Spleen (tissue), 11 donors: ENCODE measurements around the gene GRID2. TPM values are rescaled to one million over a fixed set of nuclear protein-coding genes. Genes with fewer than 3 reads are reported as not detected.

Experiments used
- DNase-seq: peaks from one replicate; pipeline ENCODE4 v3.0.0-alpha.2; 2020
- H3K27ac ChIP-seq, 8 donors: fragments of 200-600 bp; sonication (generic) in 7 of 8; 1 replicate in 4 of 8; 2 replicates in 4 of 8; pipeline versions ENCODE4 v1.5.0 to v1.8.0; 2016 to 2021; ENCODE audit warnings: inconsistent platforms in 4 of 8, mild to moderate bottlenecking in 4 of 8, moderate library complexity in 1 of 8
- H3K27me3 ChIP-seq, 7 donors: fragments of 200-600 bp; sonication (generic) in 6 of 7; replicated peaks in 1 of 7; 1 replicate in 4 of 7; 2 replicates in 3 of 7; pipeline versions ENCODE4 v1.5.0 to v1.8.0; 2016 to 2021; ENCODE audit warnings: inconsistent platforms in 3 of 7, mild to moderate bottlenecking in 1 of 7
- H3K36me3 ChIP-seq, 6 donors: fragments of 200-600 bp; sonication (generic) in 5 of 6; 1 replicate in 4 of 6; 2 replicates in 2 of 6; pipeline versions ENCODE4 v1.5.0 to v1.8.0; 2016 to 2021; ENCODE audit warnings: inconsistent platforms in 2 of 6
- H3K4me1 ChIP-seq, 6 donors: fragments of 200-600 bp; sonication (generic) in 5 of 6; 1 replicate in 3 of 6; 2 replicates in 3 of 6; pipeline versions ENCODE4 v1.5.0 to v1.8.0; 2016 to 2021; ENCODE audit warnings: inconsistent platforms in 3 of 6
- H3K4me3 ChIP-seq, 8 donors: fragments of 200-600 bp; sonication (generic) in 7 of 8; 1 replicate in 4 of 8; 2 replicates in 4 of 8; pipeline versions ENCODE4 v1.5.0 to v1.8.0; 2016 to 2021; ENCODE audit warnings: inconsistent platforms in 4 of 8, mild to moderate bottlenecking in 4 of 8, moderate library complexity in 2 of 8
- H3K9me3 ChIP-seq, 8 donors: fragments of 200-600 bp; sonication (generic) in 7 of 8; 1 replicate in 4 of 8; 2 replicates in 4 of 8; pipeline versions ENCODE4 v1.5.0 to v1.8.0; 2016 to 2021; ENCODE audit warnings: inconsistent platforms in 4 of 8
- POLR2A ChIP-seq, 3 donors: fragments of 450-650 bp; IDR thresholded peaks; one replicate each; pipeline ENCODE4 v1.5.1; 2017; ENCODE audit warnings: antibody characterized with exemption in 3 of 3, mild to moderate bottlenecking in 1 of 3
- POLR2AphosphoS5 ChIP-seq, 3 donors: sonication (generic); formaldehyde crosslinking; IDR thresholded peaks; one replicate each; pipeline ENCODE4 v1.5.1; 2017; ENCODE audit warnings: antibody characterized with exemption in 3 of 3
- WGBS, 5 donors: extraction: QIAGEN DNeasy Blood & Tissue Kit in 3 of 5; methylation state at CpG; one replicate each; pipeline versions ENCODE4 v1.1.5 to v1.1.7; 2013 to 2018; 5-methylcytosine and 5-hydroxymethylcytosine counted together
- intact Hi-C: fragments of 100-400 bp; cut with DNase I; formaldehyde crosslinking; loops from one replicate; pipeline ENCODE4 v1.15.0; 2023; ENCODE audit warnings: low total_unique reads
- polyA plus RNA-seq, 3 donors: library from polyadenylated mRNA; stranded (reverse); fragments of 200-250 nt; gene quantifications; one replicate each; pipeline ENCODE4 v1.2.1, GENCODE V29; 2013
- total RNA-seq, 7 donors: library from RNA; depleted of rRNA in 3 of 7; stranded (reverse); fragments of >200 nt in 3 of 7; fragmentation: NEBNext Ultra II Directional in 4 of 7; extraction: Animal tissue kit (Norgen Biotek cat#: 25700) in 4 of 7; gene quantifications; one replicate each; pipeline versions ENCODE4 v1.1.0 to v1.2.1, GENCODE V29; 2016 to 2021
- TF ChIP-seq, protein P1 (sequence below), 11 experiments: fragments of 200-600 bp in 7 of 11; fragments of 450-650 bp in 4 of 11; sonication (generic) in 4 of 11; IDR thresholded peaks in 8 of 11; conservative IDR thresholded peaks in 3 of 11; 1 replicate in 7 of 11; 2 replicates in 4 of 11; pipeline versions ENCODE4 v1.4.0 to v1.8.0; 2016 to 2021; ENCODE audit warnings: antibody characterized with exemption in 11 of 11, inconsistent platforms in 4 of 11, mild to moderate bottlenecking in 1 of 11
- donor health status: healthy with polysubstance abuse.
- donor health status: DM: no; HTN: no; CAD: no; lungs with moderate emphysema.
- donor health status: DM: no; HTN: no; CAD: no.
- donor health status: Bipolar disorder and iron deficiency.
- donor health status: healthy.
- donor health status: DM: no; HTN: no; CAD: no.
- donor health status: DM: yes; HTN: yes; CAD: no.

GRID2 gene
- total and polyA plus RNA-seq, 10 donors, result 0.03 to 0.92 (median 0.22) TPM; not detected in 4

DNA sequence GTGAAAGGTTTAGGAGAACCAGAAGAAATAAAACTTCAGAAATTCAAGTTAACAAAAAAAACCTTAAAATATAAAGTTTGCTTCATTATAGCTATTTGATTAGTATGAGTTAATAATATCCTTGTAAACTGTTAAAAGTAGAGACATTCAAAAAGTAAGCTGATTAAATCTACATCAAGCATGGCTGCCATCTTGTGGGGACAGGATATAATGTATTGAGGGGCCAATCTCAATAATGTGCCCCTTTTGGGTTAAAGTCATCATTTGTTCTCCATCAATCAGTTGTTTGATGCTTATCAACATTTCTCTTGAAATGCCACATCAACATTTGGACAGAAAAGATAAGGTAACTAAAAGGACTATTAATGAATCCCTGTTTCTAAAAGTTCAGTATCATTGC lies 4.6 kb upstream of the GRID2 start:
- Histone ChIP-seq H3K36me3 (no peaks in the 10 kb centered on the region), H3K4me3 (no peak overlapping the region), H3K27me3 (peaks cover 4 to 33% (median 20%) of the 10 kb centered on the region in 7 donors), H3K27ac (no peak overlapping the region), H3K4me1 (peaks cover 0 to 8% (median 7%) of the 10 kb centered on the region in 6 donors), H3K9me3 (no peaks in the 10 kb centered on the region)
- TF ChIP-seq POLR2AphosphoS5 (IDR thresholded peaks at IDR 0.05), result no peak
- TF ChIP-seq POLR2A (IDR thresholded peaks at IDR 0.05), result no peak
- intact Hi-C loops, result no loop called here
- DNase-seq, result no peak

DNA sequence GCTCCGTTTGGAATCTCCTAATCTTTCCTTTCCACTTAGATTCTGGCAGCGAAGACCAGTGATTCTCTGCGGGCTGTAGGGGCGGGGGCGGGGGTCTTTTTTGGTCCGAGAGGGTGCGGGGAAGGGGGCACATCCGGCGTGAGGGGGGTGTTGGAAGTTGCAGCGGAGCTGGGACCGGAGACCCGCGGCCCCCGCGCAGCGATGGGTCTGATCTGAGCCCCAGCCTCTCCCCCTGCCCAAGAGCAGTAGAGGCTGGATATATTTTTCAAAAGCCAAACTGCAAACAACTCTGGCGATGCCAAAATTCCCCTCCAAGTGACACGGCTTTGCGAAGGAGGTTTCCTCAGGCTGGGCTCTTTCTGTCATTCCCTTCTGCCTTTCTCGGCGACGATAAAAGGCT lies 355 bp downstream of the GRID2 start:
- no peak overlapping the region for H3K27ac ChIP-seq
- 2 to 11% (median 2%) methylated on average over 20 to 22 of the region's 22 CpGs for WGBS, 5 donors
- H3K4me3 ChIP-seq, result peak overlapping the region in 4 of 8 donors; percentile 2 to 37 (median 24)
- no peak for DNase-seq
- intact Hi-C loops, result no loop called here
- no peaks in the 10 kb centered on the region for H3K36me3 ChIP-seq
- peaks cover 4 to 73% (median 45%) of the 10 kb centered on the region in 7 donors for H3K27me3 ChIP-seq
- peaks cover 8 to 29% (median 25%) of the 10 kb centered on the region in 6 donors for H3K4me1 ChIP-seq
- no peak for TF ChIP-seq POLR2A (IDR thresholded peaks at IDR 0.05)
- TF ChIP-seq, protein P1, sequence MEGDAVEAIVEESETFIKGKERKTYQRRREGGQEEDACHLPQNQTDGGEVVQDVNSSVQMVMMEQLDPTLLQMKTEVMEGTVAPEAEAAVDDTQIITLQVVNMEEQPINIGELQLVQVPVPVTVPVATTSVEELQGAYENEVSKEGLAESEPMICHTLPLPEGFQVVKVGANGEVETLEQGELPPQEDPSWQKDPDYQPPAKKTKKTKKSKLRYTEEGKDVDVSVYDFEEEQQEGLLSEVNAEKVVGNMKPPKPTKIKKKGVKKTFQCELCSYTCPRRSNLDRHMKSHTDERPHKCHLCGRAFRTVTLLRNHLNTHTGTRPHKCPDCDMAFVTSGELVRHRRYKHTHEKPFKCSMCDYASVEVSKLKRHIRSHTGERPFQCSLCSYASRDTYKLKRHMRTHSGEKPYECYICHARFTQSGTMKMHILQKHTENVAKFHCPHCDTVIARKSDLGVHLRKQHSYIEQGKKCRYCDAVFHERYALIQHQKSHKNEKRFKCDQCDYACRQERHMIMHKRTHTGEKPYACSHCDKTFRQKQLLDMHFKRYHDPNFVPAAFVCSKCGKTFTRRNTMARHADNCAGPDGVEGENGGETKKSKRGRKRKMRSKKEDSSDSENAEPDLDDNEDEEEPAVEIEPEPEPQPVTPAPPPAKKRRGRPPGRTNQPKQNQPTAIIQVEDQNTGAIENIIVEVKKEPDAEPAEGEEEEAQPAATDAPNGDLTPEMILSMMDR (IDR thresholded peaks at IDR 0.05 in 8 of 11, conservative IDR thresholded peaks at IDR 0.05 in 3 of 11), result no peak
- no peak for TF ChIP-seq POLR2AphosphoS5 (IDR thresholded peaks at IDR 0.05)
- H3K9me3 ChIP-seq, result no peaks in the 10 kb centered on the region

DNA sequence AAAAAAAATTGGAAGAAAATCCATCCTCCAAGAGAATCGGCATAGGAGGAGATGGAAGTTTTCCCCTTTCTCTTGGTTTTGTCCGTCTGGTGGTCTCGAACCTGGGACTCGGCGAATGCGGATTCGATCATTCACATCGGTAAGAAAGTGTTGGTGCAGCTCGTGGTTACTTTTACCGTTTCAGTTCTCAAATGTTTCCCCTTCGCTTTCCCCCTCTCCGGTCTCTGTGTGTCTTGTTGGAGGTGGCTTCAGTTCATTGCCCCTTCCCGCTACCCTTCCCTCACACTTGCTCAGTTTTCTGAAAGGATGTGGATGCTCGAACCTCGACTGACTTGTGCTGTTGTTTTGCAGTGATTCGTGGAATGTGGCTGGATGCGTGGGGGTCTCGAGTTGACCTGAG lies 840 bp downstream of the GRID2 start:
- Histone ChIP-seq H3K4me1 (peaks cover 8 to 29% (median 25%) of the 10 kb centered on the region in 6 donors), H3K27me3 (peaks cover 4 to 73% (median 45%) of the 10 kb centered on the region in 7 donors), H3K4me3 (peak overlapping the region in 2 of 8 donors; percentile 37 to 54), H3K36me3 (no peaks in the 10 kb centered on the region), H3K27ac (no peak overlapping the region), H3K9me3 (no peaks in the 10 kb centered on the region)
- intact Hi-C loops, result no loop called here
- WGBS, 5 donors, result 2 to 5% (median 5%) methylated on average over 18 of the region's 18 CpGs
- no peak for DNase-seq
- TF ChIP-seq, protein P1 (IDR thresholded peaks at IDR 0.05 in 8 of 11, conservative IDR thresholded peaks at IDR 0.05 in 3 of 11), result no peak
- TF ChIP-seq POLR2A (IDR thresholded peaks at IDR 0.05) (no peak), POLR2AphosphoS5 (IDR thresholded peaks at IDR 0.05) (no peak)

DNA sequence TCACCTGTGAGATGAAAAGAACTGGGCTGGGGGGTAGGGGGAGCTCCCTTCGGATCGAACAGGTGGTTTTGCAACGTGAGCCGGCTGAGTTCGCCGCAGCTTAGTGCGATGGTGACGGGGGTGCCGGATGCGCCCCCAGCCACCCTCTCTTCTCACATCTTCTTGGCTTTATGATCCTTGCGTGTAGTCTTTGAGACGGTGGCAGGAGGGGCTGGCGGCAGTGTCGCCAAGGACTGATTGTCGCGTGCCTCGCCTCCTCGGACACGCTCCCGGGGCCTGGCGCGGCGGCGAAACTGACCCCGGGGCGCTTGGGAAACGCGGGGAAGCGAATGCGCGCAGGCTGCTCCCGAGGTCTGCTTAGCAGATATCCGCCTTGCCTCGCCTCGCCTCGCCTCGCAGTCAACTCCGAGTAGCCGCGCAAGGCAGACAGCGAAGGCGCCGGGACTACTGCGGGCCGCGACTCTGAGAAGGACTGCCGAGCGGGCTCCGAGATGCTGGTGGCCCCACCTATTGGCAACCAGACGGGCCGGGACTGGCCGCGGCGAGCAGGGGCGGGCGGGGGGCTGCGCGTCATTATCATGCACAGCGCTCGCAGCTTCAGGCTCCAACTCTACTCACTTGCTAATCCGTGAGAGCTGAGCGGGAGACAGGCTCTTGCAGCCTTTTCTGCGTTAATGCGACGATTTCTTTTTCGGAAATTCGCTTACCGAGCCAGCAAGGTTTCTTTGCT lies 1.5 kb downstream of the GRID2 start:
- H3K4me3 ChIP-seq, result peak overlapping the region; percentile 4 to 54 (median 25)
- TF ChIP-seq POLR2AphosphoS5 (IDR thresholded peaks at IDR 0.05) (peak in 1 of 3 donors; percentile 22), POLR2A (IDR thresholded peaks at IDR 0.05) (no peak)
- TF ChIP-seq, protein P1 (IDR thresholded peaks at IDR 0.05 in 8 of 11, conservative IDR thresholded peaks at IDR 0.05 in 3 of 11), result no peak
- no peak for DNase-seq
- H3K4me1 ChIP-seq, result peaks cover 8 to 29% (median 25%) of the 10 kb centered on the region in 6 donors
- H3K27ac ChIP-seq, result no peak overlapping the region
- H3K9me3 ChIP-seq, result no peaks in the 10 kb centered on the region
- peaks cover 4 to 73% (median 45%) of the 10 kb centered on the region in 7 donors for H3K27me3 ChIP-seq
- intact Hi-C loops, result no loop called here
- WGBS, 5 donors, result 1 to 12% (median 2%) methylated on average over 64 to 68 of the region's 68 CpGs
- no peaks in the 10 kb centered on the region for H3K36me3 ChIP-seq
